T-cell (primary cell): ENCODE results near the gene RAP2A. TPM values are rescaled to one million over a fixed set of nuclear protein-coding genes. Genes with fewer than 3 reads are reported as not detected.

ENCODE experiments used
- ATAC-seq, 4 experiments: fragments of 200-7000 bp in 3 of 4; fragments of 150-1000 bp in 1 of 4; cut with Tn5 transposase; replicated peaks in 1 of 4; 1 replicate in 3 of 4; 2 replicates in 1 of 4; pipeline ENCODE4 v1.10.0; 2021; ENCODE audit warnings: moderate library complexity in 3 of 4, mild to moderate bottlenecking in 2 of 4, moderate number of reproducible peaks in 1 of 4
- CTCF ChIA-PET, 2 donors: fragments of 300-600 bp; sonication (Branson Sonifier 250); formaldehyde crosslinking; loops; one replicate each; lab custom pipeline; 2022; ENCODE audit warnings: antibody characterized with exemption in 2 of 2; lab: Charles Lee
- POLR2A ChIA-PET, 2 donors: fragments of 300-600 bp; sonication (Branson Sonifier 250); formaldehyde crosslinking; loops; one replicate each; lab custom pipeline; 2022; ENCODE audit warnings: antibody characterized with exemption in 2 of 2; lab: Charles Lee
- DNase-seq, 35 experiments: peaks; one replicate each; pipeline versions ENCODE4 v3.0.0 to v3.0.0-alpha.2; 2013 to 2023
- H3K27ac ChIP-seq: one replicate; pipeline ENCODE4 v1.5.1; 2013; ENCODE audit warnings: low read length
- H3K27me3 ChIP-seq, 2 experiments: replicated peaks in 1 of 2; 1 replicate in 1 of 2; 2 replicates in 1 of 2; pipeline versions ENCODE4 v1.6.1 to v1.7.0; 2013; ENCODE audit warnings: low read length in 1 of 2, mixed read lengths in 1 of 2; ENCODE audit not compliant: control insufficient read depth in 2 of 2, insufficient read depth in 2 of 2; ENCODE audit errors: extremely low read depth in 1 of 2
- H3K36me3 ChIP-seq, 2 donors: 1 replicate in 1 of 2; 2 replicates in 1 of 2; pipeline versions ENCODE4 v1.6.1 to v1.7.0; 2013; ENCODE audit warnings: low read length in 1 of 2; ENCODE audit not compliant: control insufficient read depth in 2 of 2, insufficient read depth in 1 of 2; ENCODE audit errors: extremely low read depth in 1 of 2
- H3K4me1 ChIP-seq, 2 experiments: 1 replicate in 1 of 2; 2 replicates in 1 of 2; pipeline versions ENCODE4 v1.6.1 to v1.7.0; 2013; ENCODE audit warnings: low read length in 2 of 2, mixed read lengths in 1 of 2; ENCODE audit not compliant: insufficient read depth in 2 of 2, control insufficient read depth in 1 of 2; ENCODE audit errors: extremely low read depth in 1 of 2
- H3K4me3 ChIP-seq, 2 donors: 1 replicate in 1 of 2; 2 replicates in 1 of 2; pipeline versions ENCODE4 v1.5.1 to v1.7.0; 2013; ENCODE audit warnings: mild to moderate bottlenecking in 2 of 2, low read length in 1 of 2, moderate library complexity in 1 of 2; ENCODE audit not compliant: control insufficient read depth in 1 of 2; ENCODE audit errors: extremely low read depth in 1 of 2
- H3K9me3 ChIP-seq: 2 replicates; pipeline ENCODE4 v1.7.0; 2013
- H3K27ac Mint-ChIP-seq, 2 donors: one replicate each; pipeline ENCODE4 v1.8.0; 2020 to 2021; ENCODE audit warnings: mild to moderate bottlenecking in 2 of 2, mixed read lengths in 2 of 2
- H3K27me3 Mint-ChIP-seq, 2 donors: one replicate each; pipeline ENCODE4 v1.8.0; 2021 to 2022; ENCODE audit warnings: mixed read lengths in 2 of 2
- H3K36me3 Mint-ChIP-seq: one replicate; pipeline ENCODE4 v1.8.0; 2021; ENCODE audit warnings: mixed read lengths
- H3K4me1 Mint-ChIP-seq, 3 donors: one replicate each; pipeline ENCODE4 v1.8.0; 2020 to 2022; ENCODE audit warnings: mixed read lengths in 3 of 3, mild to moderate bottlenecking in 1 of 3
- H3K4me3 Mint-ChIP-seq, 3 donors: one replicate each; pipeline ENCODE4 v1.8.0; 2020 to 2022; ENCODE audit warnings: mild to moderate bottlenecking in 3 of 3, mixed read lengths in 3 of 3, moderate library complexity in 3 of 3
- H3K9me3 Mint-ChIP-seq, 3 donors: one replicate each; pipeline ENCODE4 v1.8.0; 2020 to 2022; ENCODE audit warnings: mixed read lengths in 3 of 3
- WGBS: methylation state at CpG from one replicate; pipeline ENCODE4 v1.1.5; 2013; ENCODE audit warnings: missing lambda C conversion rate; ENCODE audit not compliant: insufficient coverage; 5-methylcytosine and 5-hydroxymethylcytosine counted together
- total RNA-seq, 35 experiments: library from RNA in 6 of 35; stranded (reverse) in 6 of 35; fragments of 120-200 nt in 1 of 35; gene quantifications; one replicate each; pipeline versions ENCODE4 v1.2.1 to v1.2.4 and lab custom pipeline; 2013 to 2026

Gene RAP2A
- total RNA-seq, 5 donors from 2014 or later (not counting 1 experiment from before 2014, with no cell fraction given) = 14.0 to 25.6 (median 20.2) TPM

GRCh38 chr13:97477844-97478243 is 43.9 kb downstream of the RAP2A start:
- POLR2A ChIA-PET = no interaction called here
- CTCF ChIA-PET = no interaction called here

GRCh38 chr13:97478247-97478646 is 44.3 kb downstream of the RAP2A start:
- Mint-ChIP-seq H3K36me3 (no peaks in the 10 kb centered on the region), H3K27me3 (peaks cover 0 to 9% of the 10 kb centered on the region in 2 donors), H3K4me1 (no peaks in the 10 kb centered on the region), H3K4me3 (no peak overlapping the region), H3K9me3 (no peaks in the 10 kb centered on the region), H3K27ac (no peak overlapping the region)
- Histone ChIP-seq H3K4me3 (no peak overlapping the region), H3K27ac (no peak overlapping the region), H3K27me3 (no peaks in the 10 kb centered on the region), H3K36me3 (no peaks in the 10 kb centered on the region), H3K9me3 (no peaks in the 10 kb centered on the region), H3K4me1 (no peaks in the 10 kb centered on the region)
- no CpG with 5 or more reads among the region's 2 CpGs for WGBS
- DNase-seq (no peak), ATAC-seq (no peak)
- ChIA-PET POLR2A (interaction anchor here in 1 of 2 donors (0.7 kb wide), 1 partner anchor 18 kb away, joined by 5 read pairs; no protein-coding TSS in a partner anchor), CTCF (no interaction called here)

More at GRCh38 chr13:97477844-97478243, 43.9 kb downstream of the RAP2A start:
- Mint-ChIP-seq H3K4me1 (no peaks in the 10 kb centered on the region), H3K9me3 (no peaks in the 10 kb centered on the region), H3K4me3 (no peak overlapping the region), H3K27ac (no peak overlapping the region), H3K36me3 (no peaks in the 10 kb centered on the region), H3K27me3 (peaks cover 0 to 9% of the 10 kb centered on the region in 2 donors)
- H3K4me1 ChIP-seq = no peaks in the 10 kb centered on the region
- DNase-seq = no peak
- H3K4me3 ChIP-seq = no peak overlapping the region
- H3K27me3 ChIP-seq = no peaks in the 10 kb centered on the region
- no peaks in the 10 kb centered on the region for H3K36me3 ChIP-seq
- no peaks in the 10 kb centered on the region for H3K9me3 ChIP-seq
- H3K27ac ChIP-seq = no peak overlapping the region
- ATAC-seq = no peak

GRCh38 chr13:97483465-97483864 is 49.5 kb downstream of the RAP2A start:
- Mint-ChIP-seq H3K4me1 (no peaks in the 10 kb centered on the region), H3K36me3 (no peaks in the 10 kb centered on the region), H3K4me3 (no peak overlapping the region), H3K9me3 (no peaks in the 10 kb centered on the region), H3K27ac (no peak overlapping the region), H3K27me3 (no peaks in the 10 kb centered on the region)
- ATAC-seq (no peak), DNase-seq (no peak)
- H3K9me3 ChIP-seq = no peaks in the 10 kb centered on the region
- WGBS = no CpG with 5 or more reads among the region's 1 CpG
- POLR2A ChIA-PET = interaction anchor here in 1 of 2 donors (0.6 kb wide), 1 partner anchor 15 kb away, joined by 4 read pairs; no protein-coding TSS in a partner anchor
- no peak overlapping the region for H3K27ac ChIP-seq
- CTCF ChIA-PET = no interaction called here
- H3K36me3 ChIP-seq = no peaks in the 10 kb centered on the region
- H3K4me3 ChIP-seq = no peak overlapping the region
- no peaks in the 10 kb centered on the region for H3K4me1 ChIP-seq
- no peaks in the 10 kb centered on the region for H3K27me3 ChIP-seq

- POLR2A ChIA-PET = interaction anchor here (0.6 kb wide), 2 partner anchors 16 to 408 kb away, joined by 4 to 6 read pairs; no protein-coding TSS in a partner anchor
- Histone ChIP-seq H3K27ac (no peak overlapping the region), H3K9me3 (no peaks in the 10 kb centered on the region), H3K36me3 (no peaks in the 10 kb centered on the region), H3K27me3 (no peaks in the 10 kb centered on the region), H3K4me1 (no peaks in the 10 kb centered on the region), H3K4me3 (no peak overlapping the region)
- CTCF ChIA-PET = no interaction called here
- H3K36me3 Mint-ChIP-seq = no peaks in the 10 kb centered on the region
- WGBS = 75% methylated on average over 1 of the region's 2 CpGs
- DNase-seq (no peak), ATAC-seq (no peak)
- H3K4me1 Mint-ChIP-seq = no peaks in the 10 kb centered on the region
- no peaks in the 10 kb centered on the region for H3K27me3 Mint-ChIP-seq
- H3K9me3 Mint-ChIP-seq = no peaks in the 10 kb centered on the region
- H3K4me3 Mint-ChIP-seq = no peak overlapping the region
- no peak overlapping the region for H3K27ac Mint-ChIP-seq
Measured at GRCh38 chr13:97484301-97484700, 50.3 kb downstream of the RAP2A start.

- no peaks in the 10 kb centered on the region for H3K27me3 ChIP-seq
- DNase-seq (no peak), ATAC-seq (no peak)
- H3K36me3 ChIP-seq = no peaks in the 10 kb centered on the region
- no peaks in the 10 kb centered on the region for H3K27me3 Mint-ChIP-seq
- 93% methylated on average over 1 of the region's 1 CpG for WGBS
- no peaks in the 10 kb centered on the region for H3K4me1 Mint-ChIP-seq
- H3K4me1 ChIP-seq = no peaks in the 10 kb centered on the region
- CTCF ChIA-PET = no interaction called here
- H3K4me3 ChIP-seq = no peak overlapping the region
- no peaks in the 10 kb centered on the region for H3K9me3 ChIP-seq
- no peak overlapping the region for H3K27ac Mint-ChIP-seq
- H3K4me3 Mint-ChIP-seq = no peak overlapping the region
- peaks cover 0 to 2% (median 0%) of the 10 kb centered on the region in 3 donors for H3K9me3 Mint-ChIP-seq
- H3K27ac ChIP-seq = no peak overlapping the region
- H3K36me3 Mint-ChIP-seq = no peaks in the 10 kb centered on the region
- POLR2A ChIA-PET = no interaction called here
Measured at GRCh38 chr13:97485320-97485719, 51.4 kb downstream of the RAP2A start.

- Histone ChIP-seq H3K4me3 (no peak overlapping the region), H3K27ac (no peak overlapping the region), H3K4me1 (no peaks in the 10 kb centered on the region), H3K27me3 (no peaks in the 10 kb centered on the region), H3K9me3 (no peaks in the 10 kb centered on the region), H3K36me3 (no peaks in the 10 kb centered on the region)
- Mint-ChIP-seq H3K9me3 (peaks cover 0 to 17% (median 4%) of the 10 kb centered on the region in 3 donors), H3K4me3 (no peak overlapping the region), H3K4me1 (no peaks in the 10 kb centered on the region), H3K36me3 (no peaks in the 10 kb centered on the region), H3K27ac (no peak overlapping the region), H3K27me3 (peaks cover 0 to 15% of the 10 kb centered on the region in 2 donors)
- ChIA-PET CTCF (no interaction called here), POLR2A (no interaction called here)
- DNase-seq (no peak), ATAC-seq (no peak)
- WGBS = no CpG with 5 or more reads among the region's 1 CpG
Measured at GRCh38 chr13:97490702-97491307, 56.8 kb downstream of the RAP2A start.
